Fibroblast of the aortic adventitia (primary cell): ENCODE results near the gene PPP1R12A. TPM values are rescaled to one million over a fixed set of nuclear protein-coding genes. Genes with fewer than 3 reads are reported as not detected.
A peak's percentile ranks its signal among the peaks of the same experiment; 100 is the strongest.

Experiments
- DNase-seq: peaks from one replicate; pipeline ENCODE4 v3.0.0-alpha.2; 2010; ENCODE audit warnings: low read depth
- H3K4me3 ChIP-seq: 2 replicates; pipeline ENCODE4 v1.5.1; 2011; ENCODE audit warnings: low read depth, mild to moderate bottlenecking, control low read depth, low read length, moderate library complexity
- CTCF ChIP-seq: IDR thresholded peaks from 2 replicates; pipeline ENCODE4 v1.5.1; 2011; ENCODE audit warnings: mild to moderate bottlenecking, low read length, control low read depth, inconsistent platforms; ENCODE audit not compliant: insufficient read depth
- small RNA-seq: library from RNA; depleted of rRNA; stranded (forward); fragments of <200 nt; gene quantifications from one replicate; pipeline ENCODE3, GENCODE V24; 2012
- total RNA-seq: library from RNA; depleted of rRNA; stranded (reverse); fragments of >200 nt; gene quantifications from 2 replicates; pipeline ENCODE4 v1.2.3, GENCODE V29; 2012; ENCODE audit warnings: low replicate concordance

Gene PPP1R12A
- total RNA-seq, 1 donor, result 119 TPM

GRCh38 chr12:79732638-79733037 is 202.3 kb downstream of the PPP1R12A start:
- H3K4me3 ChIP-seq, result no peak overlapping the region
- DNase-seq, result no peak
- TF ChIP-seq CTCF, result no peak

GRCh38 chr12:79725987-79726386 is 208.9 kb downstream of the PPP1R12A start:
- TF ChIP-seq CTCF, result no peak
- peak; percentile 75 for DNase-seq
- H3K4me3 ChIP-seq, result no peak overlapping the region

Small RNA genes within 50 kb of the gene (small RNA-seq; reads per million reads assigned to genes)
- not detected for gene RNA5SP363

Other genes starting within 250 kb of the PPP1R12A start
- 15.0 and 57.6 TPM in 2 replicates for gene PAWR, start 244.1 kb downstream of the PPP1R12A start, total RNA-seq
- gene OTOGL, start 164.4 kb upstream of the PPP1R12A start, total RNA-seq, result 0.16 and 0.27 TPM in 2 replicates